ENCODE data around the gene DNAH12.

GRCh38 chr3:57278237-57278636 is 265.9 kb downstream of the DNAH12 start:
- no peak for TF ChIP-seq MAX (IDR thresholded peaks at IDR 0.05)
- TF ChIP-seq, protein P1, sequence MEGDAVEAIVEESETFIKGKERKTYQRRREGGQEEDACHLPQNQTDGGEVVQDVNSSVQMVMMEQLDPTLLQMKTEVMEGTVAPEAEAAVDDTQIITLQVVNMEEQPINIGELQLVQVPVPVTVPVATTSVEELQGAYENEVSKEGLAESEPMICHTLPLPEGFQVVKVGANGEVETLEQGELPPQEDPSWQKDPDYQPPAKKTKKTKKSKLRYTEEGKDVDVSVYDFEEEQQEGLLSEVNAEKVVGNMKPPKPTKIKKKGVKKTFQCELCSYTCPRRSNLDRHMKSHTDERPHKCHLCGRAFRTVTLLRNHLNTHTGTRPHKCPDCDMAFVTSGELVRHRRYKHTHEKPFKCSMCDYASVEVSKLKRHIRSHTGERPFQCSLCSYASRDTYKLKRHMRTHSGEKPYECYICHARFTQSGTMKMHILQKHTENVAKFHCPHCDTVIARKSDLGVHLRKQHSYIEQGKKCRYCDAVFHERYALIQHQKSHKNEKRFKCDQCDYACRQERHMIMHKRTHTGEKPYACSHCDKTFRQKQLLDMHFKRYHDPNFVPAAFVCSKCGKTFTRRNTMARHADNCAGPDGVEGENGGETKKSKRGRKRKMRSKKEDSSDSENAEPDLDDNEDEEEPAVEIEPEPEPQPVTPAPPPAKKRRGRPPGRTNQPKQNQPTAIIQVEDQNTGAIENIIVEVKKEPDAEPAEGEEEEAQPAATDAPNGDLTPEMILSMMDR (IDR thresholded peaks at IDR 0.05; ENCODE audit: low read depth, low read length, missing input control) = no peak
